Muscle of back (tissue), 11 donors: ENCODE measurements around the gene CNTN4. TPM values are rescaled to one million over a fixed set of nuclear protein-coding genes. Genes with fewer than 3 reads are reported as not detected.
A peak's percentile ranks its signal among the peaks of the same experiment; 100 is the strongest.

Source experiments
- DNase-seq, 3 donors: peaks; one replicate each; pipeline versions ENCODE4 v3.0.0 to v3.0.0-alpha.2; 2013
- polyA plus RNA-seq, 10 donors: library from polyadenylated mRNA; unstranded; fragments of 120-200 nt; gene quantifications; one replicate each; pipeline ENCODE4 v1.2.1, GENCODE V29; 2013; ENCODE audit not compliant: insufficient read length in 10 of 10

The CNTN4 gene
- polyA plus RNA-seq, 10 donors: 6.1 to 17.4 (median 9.0) TPM

- DNase-seq: no peak
These were observed 292.4 kb downstream of the CNTN4 start for GRCh38 chr3:2390926-2391532.

GRCh38 chr3:2391896-2392295 lies 293.2 kb downstream of the CNTN4 start:
- DNase-seq: no peak

GRCh38 chr3:2392981-2393380 lies 294.3 kb downstream of the CNTN4 start:
- DNase-seq: no peak

- no peak for DNase-seq
These were observed 316.4 kb downstream of the CNTN4 start for GRCh38 chr3:2415083-2415482.

GRCh38 chr3:2420919-2421318 lies 322.3 kb downstream of the CNTN4 start:
- DNase-seq: no peak

- DNase-seq: no peak
These were observed 324.5 kb downstream of the CNTN4 start for GRCh38 chr3:2423143-2423542.

- no peak for DNase-seq
These were observed 342.9 kb downstream of the CNTN4 start for GRCh38 chr3:2441558-2441957.

- no peak for DNase-seq
These were observed 347.5 kb downstream of the CNTN4 start for GRCh38 chr3:2446146-2446545.

- no peak for DNase-seq
These were observed 353.6 kb downstream of the CNTN4 start for GRCh38 chr3:2452249-2452648.

- DNase-seq: no peak
These were observed 356.2 kb downstream of the CNTN4 start for GRCh38 chr3:2454865-2455264.

GRCh38 chr3:2456788-2457187 lies 358.1 kb downstream of the CNTN4 start:
- no peak for DNase-seq

- DNase-seq: peak in 1 of 3 donors; percentile 12
These were observed 360.1 kb downstream of the CNTN4 start for GRCh38 chr3:2458816-2459215.

GRCh38 chr3:2465842-2466241 lies 367.2 kb downstream of the CNTN4 start:
- DNase-seq: no peak

GRCh38 chr3:2468816-2469215 lies 370.1 kb downstream of the CNTN4 start:
- DNase-seq: no peak

- no peak for DNase-seq
These were observed 378.3 kb downstream of the CNTN4 start for GRCh38 chr3:2476996-2477395.

- DNase-seq: no peak
These were observed 379.0 kb downstream of the CNTN4 start for GRCh38 chr3:2477620-2478019.

GRCh38 chr3:2484162-2485026 lies 385.7 kb downstream of the CNTN4 start:
- no peak for DNase-seq

- DNase-seq: no peak
These were observed 386.3 kb downstream of the CNTN4 start for GRCh38 chr3:2485027-2485375.

- DNase-seq: no peak
These were observed 397.1 kb downstream of the CNTN4 start for GRCh38 chr3:2495746-2496145.

- DNase-seq: no peak
These were observed 406.2 kb downstream of the CNTN4 start for GRCh38 chr3:2504912-2505311.

- no peak for DNase-seq
These were observed 408.1 kb downstream of the CNTN4 start for GRCh38 chr3:2506776-2507175.

GRCh38 chr3:2510591-2511145 lies 412.0 kb downstream of the CNTN4 start:
- DNase-seq: peak in 1 of 3 donors; percentile 2

- peak in 2 of 3 donors; percentile 17 to 54 for DNase-seq
These were observed 412.7 kb downstream of the CNTN4 start for GRCh38 chr3:2511356-2511755.
